GM18519 (cell line): ENCODE measurements around the gene PYGB.

Experiments used
- ATAC-seq: cut with Tn5 transposase; IDR thresholded peaks from one replicate; pipeline ENCODE4 v1.9.1; 2021; ENCODE audit warnings: mild to moderate bottlenecking, moderate library complexity; ENCODE audit not compliant: unreplicated experiment, low FRiP score

PYGB gene

GRCh38 chr20:25215521-25215920 is 32.4 kb upstream of the PYGB start:
- ATAC-seq, result no peak

- ATAC-seq, result no peak
These were observed 31.5 kb upstream of the PYGB start for GRCh38 chr20:25216199-25216945.

DNA sequence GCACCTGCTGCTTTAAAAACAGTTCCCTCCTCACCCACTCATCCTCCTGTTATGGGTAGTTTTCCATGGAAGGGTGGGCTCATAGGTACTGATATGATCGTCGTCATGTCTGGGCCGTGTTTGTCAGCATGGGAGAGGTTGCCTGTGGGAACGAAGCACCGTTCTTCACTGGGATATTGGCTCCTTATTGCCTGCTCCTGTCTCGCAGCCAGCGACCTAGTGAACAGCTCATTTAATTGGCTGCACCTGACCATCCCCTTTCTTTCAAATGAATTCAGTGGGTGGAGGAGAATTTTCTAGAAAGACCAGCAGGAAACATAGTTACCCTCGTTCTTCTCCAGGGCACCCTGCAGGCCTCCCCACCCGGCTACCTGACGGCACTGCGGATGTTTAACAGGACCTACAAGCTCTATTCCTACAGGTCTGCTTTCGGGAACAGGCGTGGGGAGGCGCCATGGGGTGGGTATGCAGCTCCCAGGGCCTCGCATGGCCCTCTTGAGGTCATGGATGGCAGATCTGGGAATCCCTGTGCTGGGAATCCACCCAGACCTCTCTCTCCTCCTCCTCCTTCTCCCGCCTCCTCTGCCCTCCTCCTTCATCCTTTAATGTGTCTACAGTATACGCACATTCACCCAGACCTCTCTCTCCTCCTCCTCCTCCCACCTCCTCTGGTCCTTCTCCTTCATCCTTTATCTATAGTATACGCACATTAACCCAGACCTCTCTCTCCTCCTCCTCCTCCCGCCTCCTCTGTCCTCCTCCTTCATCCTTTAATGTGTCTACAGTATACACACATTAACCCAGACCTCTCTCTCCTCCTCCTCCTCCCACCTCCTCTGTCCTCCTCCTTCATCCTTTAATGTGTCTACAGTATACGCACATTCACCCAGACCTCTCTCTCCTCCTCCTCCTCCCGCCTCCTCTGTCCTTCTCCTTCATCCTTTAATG is 30.4 kb upstream of the PYGB start:
- no peak for ATAC-seq

GRCh38 chr20:25218109-25218486 is 29.8 kb upstream of the PYGB start:
- ATAC-seq, result no peak

- ATAC-seq, result no peak
These were observed 29.4 kb upstream of the PYGB start for GRCh38 chr20:25218492-25218891.

- no peak for ATAC-seq
These were observed 28.5 kb upstream of the PYGB start for GRCh38 chr20:25219365-25219764.

GRCh38 chr20:25220021-25220730 is 27.7 kb upstream of the PYGB start:
- no peak for ATAC-seq

DNA sequence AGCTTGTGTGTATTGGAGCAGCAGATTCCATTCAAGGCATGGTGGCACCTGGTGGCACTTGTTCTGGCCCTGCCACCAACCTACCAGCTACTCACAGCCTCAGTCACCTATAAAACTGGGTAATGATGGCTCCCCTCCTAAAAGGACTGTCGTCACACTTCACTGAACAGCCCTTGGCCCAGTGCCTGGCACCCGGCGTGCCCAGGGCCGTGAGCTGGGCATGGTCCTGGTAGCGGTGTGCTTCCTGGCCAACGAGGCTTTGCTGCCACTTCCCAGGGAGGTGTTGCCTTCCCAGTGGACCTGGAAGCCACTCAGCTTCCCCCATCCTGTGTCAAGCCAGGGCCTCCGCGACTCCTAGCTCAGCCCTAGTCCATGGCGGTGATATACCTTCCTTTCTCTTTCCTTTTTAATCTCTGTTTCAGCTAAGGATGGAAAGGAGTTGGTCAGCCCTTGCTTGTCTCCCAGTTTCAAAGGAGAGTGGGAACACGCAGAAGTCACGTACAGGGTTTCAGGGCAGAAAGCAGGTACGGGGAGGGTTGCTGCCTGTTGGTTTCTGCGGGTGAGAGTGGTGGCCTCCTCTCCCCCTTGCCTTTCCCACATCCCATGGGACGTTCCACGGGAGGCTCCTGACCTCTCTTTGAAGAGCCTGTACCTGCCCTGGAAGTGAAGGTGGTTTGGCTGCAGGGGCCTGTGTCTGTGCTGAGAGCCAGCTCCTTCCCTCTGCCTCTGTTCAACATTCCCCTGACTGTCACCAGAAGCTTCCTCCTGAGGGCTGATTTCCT is 26.9 kb upstream of the PYGB start:
- ATAC-seq, result no peak

DNA sequence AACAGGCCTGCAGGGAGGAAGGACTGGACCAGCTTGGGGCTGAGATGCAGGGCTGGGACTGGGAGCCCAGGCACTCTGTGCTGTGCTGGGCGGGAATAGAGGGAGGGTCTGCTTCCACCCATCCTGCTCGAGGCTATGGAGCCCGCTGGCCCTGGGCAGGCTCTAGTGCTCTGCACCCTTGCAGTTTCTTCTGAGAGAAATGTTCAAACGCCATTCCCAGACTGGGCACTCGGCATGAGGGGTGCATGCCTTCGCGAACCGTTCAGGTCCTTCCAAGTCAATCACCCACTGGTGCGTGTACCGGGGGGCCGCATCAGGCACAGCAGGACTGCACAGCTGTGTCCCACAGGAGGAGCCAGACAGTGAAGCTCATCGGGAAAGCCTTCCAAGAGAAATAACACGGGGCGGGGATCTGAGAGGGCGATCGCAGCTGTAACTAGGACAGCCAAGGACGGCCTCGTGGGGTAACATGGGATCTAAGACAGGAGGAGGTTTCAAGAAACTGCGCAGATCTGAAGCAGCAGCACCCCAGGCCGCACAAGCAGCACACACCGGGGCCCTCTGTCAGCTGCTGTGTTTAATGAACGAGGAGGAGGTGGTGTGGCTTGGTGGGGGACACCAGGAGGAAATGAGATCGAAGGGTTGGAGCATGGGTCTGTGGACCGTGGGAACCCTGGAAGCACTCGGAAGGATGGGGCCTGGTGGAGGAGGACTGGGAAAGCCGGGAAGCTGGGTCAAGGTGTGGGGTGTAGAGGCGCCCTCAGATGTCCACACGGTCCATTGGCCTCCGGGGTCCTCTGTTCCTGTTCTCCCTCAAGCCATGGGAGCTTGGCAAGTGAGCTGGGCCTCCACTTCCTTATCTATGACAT is 26.1 kb upstream of the PYGB start:
- no peak for ATAC-seq

DNA sequence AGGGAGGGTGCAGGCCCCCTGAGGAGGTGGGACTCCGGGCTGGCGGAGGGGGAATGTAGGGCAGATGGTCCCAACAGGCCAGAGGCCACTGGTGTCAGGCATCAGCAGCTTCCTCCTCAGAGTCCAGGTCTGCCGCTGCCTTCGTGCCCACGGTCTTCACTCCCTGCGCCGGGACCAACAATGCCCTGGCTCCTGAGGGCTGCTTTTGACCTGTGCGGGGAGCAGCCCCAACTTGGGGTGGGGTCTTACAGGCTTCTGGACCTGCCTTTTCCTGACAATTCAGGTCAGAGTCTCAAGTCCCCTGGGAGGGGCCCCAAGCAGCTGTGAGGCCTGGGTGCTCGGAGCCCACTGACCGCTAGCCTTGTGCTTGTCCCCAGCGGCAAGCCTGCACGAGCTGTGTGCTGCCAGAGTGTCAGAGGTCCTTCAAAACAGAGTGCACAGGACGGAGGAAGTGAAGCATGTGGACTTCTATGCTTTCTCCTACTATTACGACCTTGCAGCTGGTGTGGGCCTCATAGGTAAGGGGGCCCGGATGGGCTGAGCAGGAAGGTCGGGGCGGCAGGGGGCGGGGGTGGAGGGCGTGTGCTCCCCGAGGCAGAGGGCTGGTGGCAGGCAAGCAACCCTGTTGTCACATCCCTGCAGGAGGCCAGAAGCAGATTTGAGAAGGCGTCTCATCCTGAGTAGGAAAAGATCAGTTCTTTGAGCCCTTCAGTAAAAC is 25.3 kb upstream of the PYGB start:
- ATAC-seq, result no peak

- no peak for ATAC-seq
These were observed 24.7 kb upstream of the PYGB start for GRCh38 chr20:25223179-25223661.

DNA sequence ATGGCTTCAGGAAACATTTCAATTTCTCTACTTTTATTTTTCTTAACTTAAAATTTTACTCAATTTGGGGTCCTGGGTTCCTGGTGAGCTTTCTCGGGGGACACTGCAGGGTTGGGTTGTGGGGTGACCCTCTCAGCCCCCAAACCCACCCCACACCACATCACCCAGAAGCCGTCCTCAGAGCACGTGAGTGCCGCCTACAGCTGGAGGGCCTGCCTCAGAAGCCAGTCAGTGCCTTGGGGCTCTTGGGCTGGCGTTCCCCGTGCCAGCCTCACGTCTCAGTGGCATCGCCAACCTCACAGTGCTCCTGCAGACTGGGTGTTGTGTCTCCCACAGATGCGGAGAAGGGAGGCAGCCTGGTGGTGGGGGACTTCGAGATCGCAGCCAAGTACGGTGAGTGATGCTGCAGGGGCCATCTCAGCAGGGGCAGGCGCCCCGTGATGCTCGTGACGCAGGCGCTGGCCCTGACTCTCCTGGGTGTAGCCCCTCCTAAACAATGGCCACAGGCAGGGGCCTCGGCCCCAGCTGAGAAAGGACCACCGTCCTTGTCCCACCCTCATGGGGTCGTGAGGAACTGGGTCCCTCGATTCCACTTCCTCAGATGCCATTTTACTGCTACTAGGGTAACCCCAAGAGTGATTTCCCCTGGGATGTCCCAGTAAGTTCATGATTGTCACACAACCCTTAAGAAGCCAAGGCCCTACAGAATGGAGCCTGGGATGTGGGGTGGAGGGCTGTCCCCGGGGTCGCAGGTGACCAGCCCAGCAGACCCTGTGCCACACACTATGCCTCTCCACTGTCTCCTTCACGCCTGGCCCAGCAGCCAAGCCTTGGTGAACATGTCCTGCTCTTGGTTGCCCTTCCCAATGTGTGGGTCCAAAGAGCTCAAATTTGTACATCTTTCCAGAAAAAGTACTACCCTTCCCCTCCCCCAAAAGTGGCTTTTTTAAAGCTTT is 23.8 kb upstream of the PYGB start:
- no peak for ATAC-seq

- ATAC-seq, result no peak
These were observed 22.9 kb upstream of the PYGB start for GRCh38 chr20:25224941-25225340.

DNA sequence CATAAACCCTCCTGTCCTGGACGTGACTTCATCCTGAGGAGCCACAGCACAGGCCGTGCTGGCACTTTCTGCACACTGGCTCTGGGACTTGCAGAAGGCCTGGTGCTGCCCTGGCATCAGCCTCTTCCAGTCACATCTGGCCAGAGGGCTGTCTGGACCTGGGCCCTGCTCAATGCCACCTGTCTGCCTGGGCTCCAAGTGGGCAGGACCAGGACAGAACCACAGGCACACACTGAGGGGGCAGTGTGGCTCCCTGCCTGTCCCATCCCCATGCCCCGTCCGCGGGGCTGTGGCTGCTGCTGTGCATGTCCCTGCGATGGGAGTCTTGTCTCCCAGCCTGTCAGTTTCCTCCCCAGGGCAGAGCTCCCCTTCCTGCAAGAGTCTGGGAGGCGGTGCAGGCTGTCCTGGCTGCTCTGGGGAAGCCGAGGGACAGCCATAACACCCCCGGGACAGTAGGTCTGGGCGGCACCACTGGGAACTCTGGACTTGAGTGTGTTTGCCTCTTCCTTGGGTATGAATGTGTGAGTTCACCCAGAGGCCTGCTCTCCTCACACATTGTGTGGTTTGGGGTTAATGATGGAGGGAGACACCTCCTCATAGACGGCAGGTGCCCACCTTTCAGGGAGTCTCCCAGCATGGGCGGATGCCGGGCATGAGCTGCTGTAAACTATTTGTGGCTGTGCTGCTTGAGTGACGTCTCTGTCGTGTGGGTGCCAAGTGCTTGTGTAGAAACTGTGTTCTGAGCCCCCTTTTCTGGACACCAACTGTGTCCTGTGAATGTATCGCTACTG is 22.0 kb upstream of the PYGB start:
- ATAC-seq, result no peak

DNA sequence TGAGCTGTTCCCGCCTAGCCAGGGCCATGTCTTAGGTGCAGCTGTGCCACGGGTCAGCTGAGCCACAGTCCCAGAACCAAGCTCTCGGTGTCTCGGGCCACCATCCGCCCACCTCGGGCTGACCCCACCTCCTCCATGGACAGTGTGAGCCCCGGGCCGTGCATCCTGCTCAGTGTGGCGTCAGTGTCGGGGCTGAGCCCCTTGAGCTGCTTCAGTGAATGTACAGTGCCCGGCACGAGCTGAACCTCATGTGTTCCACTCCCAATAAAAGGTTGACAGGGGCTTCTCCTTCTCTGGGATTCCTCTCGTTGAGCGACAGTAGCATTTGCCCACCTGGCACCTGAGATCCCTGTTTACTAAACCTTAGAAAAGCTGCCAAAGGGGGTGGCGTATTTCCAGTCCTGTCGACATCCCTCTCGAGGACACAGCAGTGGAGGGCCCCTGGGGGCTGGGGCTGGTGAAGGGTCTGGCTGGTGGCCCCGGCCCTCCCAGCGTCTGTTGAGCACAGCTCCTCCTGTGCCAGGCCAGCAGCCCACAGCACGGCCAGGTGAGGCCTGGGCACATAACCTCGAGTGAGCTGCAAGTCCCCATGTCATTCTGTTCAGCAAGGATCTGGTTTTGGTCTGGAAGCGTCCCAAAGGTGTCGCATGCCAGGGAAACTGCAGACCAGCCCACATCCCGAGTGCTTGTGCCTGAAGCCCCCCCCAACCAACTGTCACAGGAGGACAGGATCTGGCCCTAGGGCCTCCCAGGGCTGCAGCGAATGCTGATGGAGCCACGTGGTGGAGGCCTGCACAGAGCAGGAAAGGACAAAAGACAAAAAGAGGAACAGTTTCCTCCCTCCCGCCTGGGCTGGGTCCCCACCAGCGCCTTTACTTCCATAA is 21.2 kb upstream of the PYGB start:
- ATAC-seq, result no peak

- no peak for ATAC-seq
These were observed 20.5 kb upstream of the PYGB start for GRCh38 chr20:25227317-25227831.
